Glomerular visceral epithelial cell (primary cell): ENCODE data around the gene SDK1.

Source experiments
- DNase-seq: peaks from one replicate; pipeline ENCODE4 v3.0.0-alpha.2; 2016; ENCODE audit errors: extremely low spot score

Gene SDK1

DNA sequence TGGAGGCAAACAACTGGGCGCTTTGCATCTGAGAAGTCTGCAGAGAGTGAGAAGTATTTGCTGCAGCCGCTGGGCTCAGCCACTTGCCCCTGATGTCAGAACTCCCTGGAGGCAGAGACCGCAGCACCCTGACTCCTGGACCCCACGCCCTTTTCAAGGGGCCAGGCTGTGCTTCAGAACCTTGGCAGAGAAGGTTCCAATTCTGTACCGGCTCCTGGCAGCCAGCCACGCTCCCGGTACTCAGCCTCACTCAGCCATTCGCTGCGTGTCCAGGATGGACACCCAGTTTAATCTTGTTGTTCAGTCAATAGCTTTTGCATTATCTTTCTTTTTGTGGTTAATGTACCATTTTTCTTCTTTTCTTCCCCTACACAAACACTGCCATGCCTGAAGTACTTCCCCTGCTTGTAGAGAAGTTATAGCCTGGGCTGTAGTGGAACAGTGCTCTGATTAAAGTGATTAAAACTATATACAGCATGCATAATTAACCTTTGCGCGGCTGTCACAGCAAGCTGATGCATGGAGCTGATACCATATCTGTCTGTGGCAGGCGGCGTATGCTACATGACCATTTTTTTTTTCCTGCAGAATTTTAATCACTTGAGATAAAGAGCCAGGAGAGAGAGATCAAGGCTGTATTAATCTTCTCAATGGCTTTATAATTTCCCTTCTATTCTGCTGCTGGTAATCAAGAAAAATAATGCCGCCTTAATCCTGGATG is 578.5 kb downstream of the SDK1 start:
- DNase-seq = no peak

DNA sequence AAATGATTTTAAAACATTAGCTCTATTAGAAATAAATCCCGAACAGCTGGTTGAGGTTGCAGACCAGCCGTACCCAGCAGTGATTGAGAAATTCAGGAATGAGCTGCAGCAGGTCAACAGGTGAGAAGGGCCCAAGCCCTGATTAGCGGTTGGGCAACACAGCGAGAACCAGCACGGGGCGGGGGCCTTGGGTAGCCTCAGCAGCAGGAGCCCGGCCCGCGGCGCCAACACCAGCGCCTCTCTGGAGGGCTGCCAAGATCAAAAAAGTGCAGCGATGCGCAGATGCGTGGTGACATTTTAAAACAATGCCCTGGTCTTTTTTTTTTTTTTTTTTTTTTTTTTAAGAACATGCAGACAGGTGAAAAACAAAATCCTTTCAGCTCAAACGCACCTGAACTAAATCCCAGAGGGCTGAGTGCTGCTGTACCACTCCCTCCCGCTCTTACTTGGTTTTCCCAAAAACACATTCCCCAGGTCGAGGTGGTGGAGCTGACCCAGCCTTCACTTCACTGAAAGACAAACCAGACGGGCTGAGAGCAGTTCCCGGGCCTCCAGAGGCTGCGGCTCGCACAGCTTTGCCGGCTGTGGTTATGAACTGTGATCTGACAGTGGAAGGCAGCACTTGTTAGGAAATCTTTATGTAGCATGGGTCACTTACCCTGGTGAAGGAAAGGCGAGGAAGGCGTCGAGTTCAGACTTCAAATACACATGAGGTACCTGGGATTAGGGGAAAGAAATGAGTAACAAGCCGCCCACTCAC is 579.4 kb downstream of the SDK1 start:
- no peak for DNase-seq

DNA sequence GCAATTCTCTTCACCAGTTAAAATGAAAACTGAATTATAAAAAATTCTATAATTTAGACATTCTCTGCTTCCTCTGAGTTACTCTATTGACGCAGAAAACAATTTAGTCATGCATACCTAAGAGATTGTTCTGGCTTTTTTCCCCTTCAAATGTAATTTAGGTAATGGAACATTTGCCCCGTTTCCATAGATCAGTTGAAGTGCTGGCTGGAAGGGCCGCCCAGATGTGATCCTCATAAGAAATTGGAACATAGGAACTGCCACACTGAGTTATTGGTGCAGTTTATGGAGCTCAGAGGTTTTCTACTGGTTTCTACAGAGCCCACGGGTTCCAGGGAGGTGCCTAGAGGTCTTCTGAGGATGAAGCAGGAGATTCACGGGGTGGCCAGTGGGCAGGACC is 581.7 kb downstream of the SDK1 start:
- DNase-seq = no peak

DNA sequence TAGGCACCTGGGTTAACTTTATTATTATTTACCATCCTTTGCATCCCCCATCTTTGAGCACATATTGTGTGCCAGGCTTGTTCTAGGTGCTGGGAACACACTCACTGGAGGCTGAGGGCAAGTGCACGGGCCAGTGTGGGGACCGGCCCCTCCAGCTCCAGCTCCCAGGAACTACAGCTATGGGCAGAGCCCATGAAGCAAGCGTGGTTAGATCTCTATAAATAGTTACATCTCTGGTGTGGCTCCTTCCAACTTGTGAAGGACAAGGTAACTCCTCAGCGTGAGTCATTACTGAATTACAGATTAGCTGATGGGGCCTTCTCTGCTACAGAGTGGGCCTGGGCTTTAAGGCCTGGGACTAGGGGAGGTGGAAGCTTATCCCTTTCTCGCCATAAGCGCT is 583.5 kb downstream of the SDK1 start:
- no peak for DNase-seq

DNA sequence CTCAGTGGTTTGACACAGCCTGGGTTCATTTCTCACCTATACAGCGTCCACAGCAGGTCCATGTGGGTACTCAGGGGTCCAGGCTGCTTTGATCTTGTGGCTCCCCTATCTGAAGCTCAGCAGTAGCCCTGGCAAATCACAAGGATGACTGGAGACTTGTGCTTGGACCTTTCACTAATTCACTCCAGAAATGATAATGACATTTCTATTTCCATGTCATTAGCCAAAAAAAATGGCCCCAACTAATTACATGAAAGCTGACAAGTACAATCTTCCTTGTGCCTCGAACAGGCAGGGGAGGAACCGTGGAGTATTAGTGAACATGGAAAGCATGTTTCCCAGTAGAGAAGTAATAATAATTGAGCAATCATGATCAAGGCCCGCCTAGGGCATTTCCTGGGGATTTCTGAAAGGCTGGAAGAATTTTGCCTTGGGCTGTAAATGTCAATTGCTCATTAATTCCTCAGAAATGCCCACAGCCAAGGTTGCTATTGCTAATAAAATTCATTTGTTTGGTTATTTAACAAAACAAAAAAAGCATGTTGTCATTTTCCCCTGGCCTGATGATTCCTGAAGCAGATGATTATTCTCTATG is 586.1 kb downstream of the SDK1 start:
- DNase-seq = no peak

DNA sequence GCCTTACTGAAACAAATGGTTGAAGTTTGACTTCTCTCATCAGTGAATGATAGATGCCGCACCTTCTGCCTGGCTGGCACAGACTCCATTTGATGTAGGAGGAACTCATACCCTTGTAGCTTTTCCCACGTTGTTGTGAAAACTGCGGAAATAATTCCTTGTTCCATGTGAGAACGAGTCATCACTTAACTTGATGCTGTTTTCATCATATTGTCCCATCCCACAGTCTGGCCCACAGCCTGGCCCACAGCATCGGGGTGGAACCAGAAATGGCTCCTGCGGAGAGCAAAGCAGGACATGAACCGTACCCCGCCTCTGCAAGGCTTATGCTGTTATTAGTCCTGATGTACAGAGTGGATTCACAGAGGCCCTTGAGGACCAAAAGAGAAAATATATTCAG is 587.0 kb downstream of the SDK1 start:
- no peak for DNase-seq

DNA sequence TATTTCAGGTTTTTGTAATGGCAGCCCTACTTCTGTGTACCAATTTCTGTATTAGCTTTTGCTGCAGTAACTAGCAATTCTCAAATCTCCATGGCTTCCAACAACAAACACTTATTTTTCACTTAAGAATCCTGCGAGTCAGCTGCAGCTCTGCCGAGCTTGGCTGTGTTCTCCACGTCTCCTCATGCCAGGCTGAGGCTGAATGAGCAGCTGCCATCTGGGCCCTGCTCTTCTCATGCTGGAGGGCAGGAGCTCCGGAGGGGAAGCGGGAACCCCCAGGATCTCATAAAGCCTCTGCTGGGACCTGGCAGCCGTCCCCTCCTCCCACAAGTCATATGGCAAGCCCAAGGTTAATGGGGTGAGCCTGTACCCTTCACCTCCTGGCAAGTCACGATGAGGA is 591.1 kb downstream of the SDK1 start:
- DNase-seq = no peak

DNA sequence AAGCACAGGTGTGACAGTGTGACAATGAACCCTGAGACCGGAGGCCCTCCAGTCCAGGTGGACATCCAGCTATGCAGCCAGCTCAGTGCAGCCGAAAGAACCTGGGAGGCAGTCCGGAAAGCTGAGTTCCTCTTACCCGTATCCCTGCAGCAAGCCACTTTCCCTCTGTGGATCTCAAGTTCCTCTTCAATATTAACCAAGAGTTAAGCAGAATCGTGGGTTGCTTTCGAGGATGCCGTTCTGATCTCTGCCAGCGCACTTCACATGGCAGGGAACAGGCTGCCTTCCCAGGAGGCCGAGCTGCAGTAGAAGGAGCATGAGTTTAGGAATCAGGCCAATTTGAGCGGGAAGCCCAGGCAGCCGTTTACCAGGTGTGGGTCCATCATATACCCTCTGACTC is 591.6 kb downstream of the SDK1 start:
- no peak for DNase-seq

DNA sequence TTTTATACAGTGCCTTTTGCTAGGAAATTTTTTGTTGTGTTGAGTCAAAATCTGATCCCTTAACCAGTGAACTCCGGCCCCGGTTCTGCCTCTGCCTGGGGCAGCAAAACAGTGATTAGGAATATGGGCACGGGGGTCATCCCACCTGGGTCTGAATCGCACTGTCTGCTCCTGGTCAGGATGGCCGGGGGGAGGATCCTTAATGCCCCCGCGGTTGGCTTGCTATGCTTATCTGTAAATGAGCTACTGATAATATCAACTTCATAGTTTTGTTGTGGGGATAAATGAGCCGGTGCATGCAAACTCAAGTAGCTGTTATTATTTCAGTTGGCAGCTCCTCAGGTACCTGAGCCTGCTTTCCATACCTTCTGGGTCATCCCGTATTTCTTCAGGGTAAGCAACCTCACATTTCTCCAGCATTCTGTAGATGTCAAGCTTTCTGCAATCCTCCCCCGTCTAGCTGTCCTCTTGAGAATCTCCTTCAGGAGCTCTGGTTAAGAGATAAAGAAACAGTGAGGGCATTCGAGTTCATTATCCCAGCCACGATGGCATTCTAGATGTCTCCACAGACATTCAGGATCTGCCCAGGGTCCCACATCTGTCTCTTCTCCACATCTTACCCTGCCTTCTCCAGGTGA is 592.2 kb downstream of the SDK1 start:
- DNase-seq = no peak

DNA sequence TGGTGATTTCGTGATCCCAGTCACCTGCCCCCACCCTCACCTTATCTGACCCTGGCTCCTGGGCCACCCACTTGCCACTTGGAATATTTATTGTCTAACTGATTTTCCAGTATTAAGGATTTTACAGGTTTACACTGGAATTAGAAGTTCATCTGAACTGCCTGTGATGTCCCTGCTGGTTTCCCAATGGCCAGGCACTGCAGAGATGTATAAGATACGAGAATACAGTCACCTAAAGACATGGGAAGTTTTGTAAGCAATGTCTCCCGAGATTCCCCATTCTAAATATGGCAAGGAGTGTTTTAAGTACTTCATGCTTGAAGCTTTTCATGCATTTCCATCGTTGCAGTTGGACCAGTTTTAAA is 592.7 kb downstream of the SDK1 start:
- no peak for DNase-seq

DNA sequence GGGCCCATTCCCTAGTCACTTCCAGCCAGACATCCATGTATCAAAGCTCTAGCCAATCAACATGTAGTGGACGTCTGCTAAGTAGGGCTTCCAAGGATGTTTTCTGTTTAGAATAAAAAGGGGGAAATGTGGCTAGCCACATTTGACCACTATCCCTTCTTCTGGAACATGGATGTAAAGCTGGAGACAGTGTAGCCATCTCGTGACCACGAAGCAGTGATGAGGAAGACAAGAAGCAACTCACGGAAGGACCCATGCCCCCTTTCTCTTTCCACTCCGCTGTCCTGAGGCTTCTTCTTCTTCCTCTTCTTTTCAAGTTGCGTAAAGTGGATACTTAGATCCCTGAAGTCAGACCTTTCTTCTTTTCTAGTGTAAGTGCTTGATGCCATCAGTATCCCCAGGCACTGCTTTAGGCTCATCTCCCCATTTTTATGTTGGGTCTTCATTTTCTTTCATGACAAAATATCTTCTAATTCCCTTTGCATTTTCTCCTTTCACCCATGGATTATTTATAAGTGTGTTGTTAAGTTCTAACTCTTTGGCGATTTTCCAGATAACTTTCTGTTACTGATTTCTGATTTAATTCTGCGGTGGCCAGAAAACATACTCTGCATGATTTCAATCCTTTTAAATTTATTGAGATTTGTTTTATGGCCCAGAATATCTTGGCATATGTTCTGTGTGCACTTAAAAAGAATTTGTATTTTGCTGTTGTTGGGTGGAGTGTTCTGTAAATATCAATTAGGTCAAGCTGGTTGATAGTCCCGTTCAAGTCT is 594.5 kb downstream of the SDK1 start:
- DNase-seq = no peak

DNA sequence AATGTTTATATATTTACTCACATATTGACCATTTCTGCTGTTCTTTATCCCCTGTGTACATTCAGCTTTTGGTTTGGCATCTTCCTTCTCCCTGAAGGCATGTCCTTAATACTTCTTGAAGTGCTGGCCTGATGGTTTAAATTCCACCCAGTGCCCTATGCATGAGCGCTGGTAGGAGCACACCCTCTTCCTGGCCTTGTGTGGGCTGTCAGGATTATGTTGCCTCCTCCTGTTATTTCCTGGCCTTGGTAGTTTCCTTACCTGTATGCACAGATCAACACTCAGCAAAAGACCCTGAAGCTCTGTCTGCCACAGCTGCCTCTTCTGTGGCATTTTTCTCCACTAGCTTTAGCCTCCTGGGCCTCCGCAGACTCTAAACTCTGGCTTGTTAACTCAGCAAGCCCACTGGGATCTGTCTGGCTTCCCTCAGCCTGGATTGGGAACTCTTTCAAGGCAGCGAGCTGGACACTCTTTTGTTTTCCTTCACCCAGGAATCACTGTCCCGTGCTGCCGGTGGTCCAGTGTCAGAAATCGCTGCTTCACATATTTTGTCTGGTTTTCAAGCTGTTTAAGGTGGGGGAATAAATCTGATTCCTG is 595.2 kb downstream of the SDK1 start:
- no peak for DNase-seq

DNA sequence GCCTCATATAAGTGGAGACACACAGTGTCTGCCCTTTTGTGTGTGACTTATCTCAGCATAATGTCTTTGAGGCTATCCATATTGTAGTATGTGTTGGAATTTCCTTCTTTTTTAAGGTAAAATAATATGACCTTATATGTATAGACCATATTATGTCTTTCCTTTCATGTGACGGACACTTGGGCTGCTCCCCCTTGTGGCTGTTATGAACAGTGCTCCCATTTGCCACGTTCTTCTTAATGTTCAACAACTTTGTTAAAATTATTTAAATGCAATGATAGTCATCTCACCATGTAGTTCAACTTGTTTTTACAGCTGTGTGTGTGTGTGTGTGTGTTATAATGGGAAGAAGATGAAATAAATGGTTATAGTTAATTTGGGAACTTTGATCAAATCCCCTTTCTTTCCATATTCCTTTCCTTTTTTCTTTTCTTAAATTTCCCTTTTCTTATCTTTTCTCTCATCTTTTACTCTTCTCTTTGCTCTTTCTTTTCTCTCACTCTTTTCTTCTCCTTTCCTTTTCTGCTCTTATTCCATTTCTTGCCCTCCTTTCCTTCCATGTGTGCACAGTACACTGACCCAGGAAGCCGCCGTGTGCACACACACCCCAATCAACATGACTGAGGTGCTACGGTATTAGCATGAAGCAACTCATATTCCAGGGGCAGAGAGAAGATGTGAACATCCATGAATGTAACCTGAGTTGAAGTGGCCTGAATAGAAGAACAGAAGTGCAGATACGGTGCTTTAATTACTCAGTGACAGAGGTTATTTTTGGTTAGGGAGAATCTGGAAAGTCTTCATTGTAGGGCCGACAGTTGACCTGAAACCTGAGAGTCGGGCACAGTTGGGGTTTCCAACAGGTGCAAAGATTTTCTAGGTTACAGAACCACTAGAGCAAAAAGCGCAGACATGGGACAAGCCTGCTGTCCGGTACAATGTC is 596.6 kb downstream of the SDK1 start:
- DNase-seq = peak; percentile 48

DNA sequence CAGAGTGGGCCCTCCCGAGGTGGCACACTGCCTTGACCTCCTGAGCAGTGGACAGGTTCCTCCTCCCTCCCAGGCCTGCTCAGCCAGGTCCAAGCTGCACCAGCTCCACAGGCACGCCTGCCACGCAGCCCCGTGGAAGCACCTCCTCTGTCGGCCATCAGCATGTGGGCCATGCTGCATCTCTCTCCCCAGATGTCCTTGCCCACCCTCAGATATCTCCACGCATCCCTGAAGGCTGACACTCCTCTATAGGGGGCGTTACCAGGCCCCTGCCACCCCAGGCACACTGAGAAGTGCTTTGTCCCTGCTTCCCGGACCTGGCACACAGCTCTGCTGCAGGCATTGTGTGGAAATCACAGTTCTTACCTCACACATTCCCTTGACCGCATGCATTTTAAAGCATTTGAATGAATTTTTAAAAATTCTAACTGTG is 598.5 kb downstream of the SDK1 start:
- no peak for DNase-seq

DNA sequence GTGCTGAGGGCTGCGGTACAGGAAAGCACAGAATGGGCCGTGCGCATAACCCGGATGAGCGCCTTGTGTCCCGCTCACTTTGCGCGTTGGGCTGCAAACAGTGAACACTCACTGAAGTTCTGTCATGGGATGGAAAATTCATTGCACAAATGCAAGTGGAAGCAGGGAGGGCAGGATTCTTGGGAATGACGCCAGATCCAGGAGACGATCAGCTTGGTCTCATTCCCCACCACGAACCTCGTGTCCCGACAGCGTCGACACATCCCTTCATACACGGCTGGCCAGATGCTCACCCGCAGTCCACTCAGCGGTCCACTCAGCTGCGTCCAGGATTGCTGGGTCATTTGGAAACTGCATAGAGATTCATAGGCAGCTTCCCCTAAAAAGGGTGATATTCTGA is 607.1 kb downstream of the SDK1 start:
- DNase-seq = no peak

DNA sequence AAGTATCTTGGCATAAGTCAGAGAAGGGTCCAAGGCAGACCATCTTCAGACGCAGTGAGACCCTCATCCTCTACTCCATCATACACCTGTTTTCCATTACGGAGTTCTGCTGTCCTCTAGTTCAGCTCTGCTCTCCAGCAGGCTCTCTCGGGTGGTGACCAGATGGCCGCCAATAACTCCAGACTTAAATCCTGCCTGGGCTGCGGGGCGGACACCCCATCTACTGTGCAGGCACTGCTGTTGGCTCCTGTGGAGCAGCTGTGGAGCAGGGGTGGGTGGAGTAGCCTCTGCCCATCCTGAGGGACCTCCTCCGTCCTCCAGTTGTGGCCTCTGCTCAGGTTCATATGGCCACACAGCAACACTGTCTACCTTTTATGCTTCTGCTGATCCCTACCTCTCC is 608.1 kb downstream of the SDK1 start:
- DNase-seq = no peak

DNA sequence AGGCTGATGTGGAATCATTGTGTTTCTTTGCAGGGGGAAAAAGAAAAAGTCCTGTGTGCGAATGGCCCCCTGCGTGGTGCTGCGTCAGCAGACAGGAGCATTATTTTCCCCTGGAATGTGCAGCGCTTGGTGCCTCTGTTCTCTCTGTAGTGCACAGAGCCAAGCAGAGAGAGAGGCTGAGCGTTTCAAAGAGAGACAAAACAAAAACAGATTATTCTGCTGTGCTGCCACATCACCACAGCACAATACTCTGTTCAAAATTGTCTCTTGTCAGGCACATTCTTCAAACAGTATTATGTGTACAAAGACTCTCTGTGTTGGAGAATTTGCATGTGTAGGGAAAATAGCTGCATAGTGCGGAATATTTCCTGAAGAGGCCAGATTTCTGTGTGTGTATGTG is 609.0 kb downstream of the SDK1 start:
- no peak for DNase-seq

DNA sequence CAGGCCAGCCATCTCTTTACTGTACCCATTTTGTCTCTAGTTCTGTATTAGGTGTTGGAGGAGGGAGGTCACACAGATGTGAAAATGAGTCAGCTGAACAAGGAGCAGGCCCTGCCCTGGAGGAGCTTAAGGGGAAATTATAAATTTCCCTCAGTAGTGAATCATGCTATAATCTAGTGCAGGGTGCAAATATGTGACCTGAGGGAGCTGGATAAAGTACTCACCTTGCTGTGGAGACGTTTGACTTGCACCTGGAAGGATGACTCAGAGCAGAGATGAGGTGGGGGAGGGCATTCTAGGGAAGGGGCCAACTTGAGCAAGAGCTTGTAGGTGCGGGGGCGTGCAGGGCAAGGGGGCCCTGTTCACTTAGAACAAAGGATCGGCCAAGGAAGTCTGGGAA is 610.6 kb downstream of the SDK1 start:
- DNase-seq = no peak

DNA sequence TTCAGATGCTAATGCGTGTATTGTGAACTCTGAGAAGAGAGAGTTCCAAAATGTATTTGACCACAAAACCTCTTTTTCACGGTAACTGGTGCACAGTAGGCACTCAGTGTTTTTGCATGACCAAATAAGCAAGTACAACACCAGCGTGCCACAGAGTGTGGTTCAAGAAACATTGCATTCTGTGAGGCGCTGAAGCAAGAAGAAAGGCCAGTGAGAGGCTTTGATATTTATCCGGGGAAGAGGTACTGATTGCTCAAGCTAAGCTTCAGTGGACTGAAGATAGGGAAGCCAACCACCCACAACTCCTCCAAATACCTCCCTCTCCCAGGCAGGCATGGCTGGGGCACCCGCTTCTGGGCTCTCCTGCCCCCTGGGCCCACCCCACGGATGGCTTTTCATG is 611.2 kb downstream of the SDK1 start:
- DNase-seq = peak; percentile 22

DNA sequence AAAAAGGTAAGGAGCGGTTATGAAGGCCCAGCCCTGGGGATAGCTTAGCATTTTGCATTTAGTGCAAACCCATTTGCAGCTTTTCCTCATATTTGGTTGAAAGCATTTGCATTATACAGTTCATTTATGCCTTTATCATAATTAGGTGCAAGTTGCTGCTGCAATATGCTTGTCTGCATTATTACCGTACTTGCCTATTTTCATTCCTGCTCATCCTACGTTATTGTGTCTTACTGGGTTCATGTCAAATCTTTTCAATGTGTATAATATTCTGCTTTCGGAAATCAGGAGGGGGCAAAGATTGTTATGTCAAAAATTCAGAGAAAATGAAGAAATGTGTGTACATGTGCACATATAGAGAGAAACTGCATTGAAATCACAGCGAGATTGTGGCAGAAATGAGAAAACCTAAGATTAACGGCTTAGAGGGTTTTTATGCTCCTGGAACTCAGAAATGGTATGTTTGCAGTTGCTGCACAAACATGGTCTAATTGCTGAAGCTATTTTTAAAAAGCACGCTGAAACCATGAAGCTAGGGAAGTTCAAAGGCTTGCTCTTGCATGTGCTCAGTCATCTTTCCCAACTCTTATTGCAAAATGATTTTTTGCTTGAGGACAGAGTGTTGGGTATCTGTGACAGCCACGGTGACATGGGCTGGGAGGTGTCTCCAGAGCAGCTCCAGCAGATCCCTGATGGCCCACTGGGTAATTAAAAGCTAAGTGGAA is 613.2 kb downstream of the SDK1 start:
- DNase-seq = no peak
